GM21360 (cell line): ENCODE measurements around the gene CAMK2G.
"Not testable (repeated sequence)": the region's sequence is repeated elsewhere in the genome, so short reads cannot be mapped to it uniquely, and the experiment has no call there.

Source experiments
- ATAC-seq: cut with Tn5 transposase; IDR thresholded peaks from one replicate; pipeline ENCODE4 v1.9.1; 2021; ENCODE audit warnings: mild to moderate bottlenecking, moderate library complexity; ENCODE audit not compliant: unreplicated experiment

Gene CAMK2G

DNA sequence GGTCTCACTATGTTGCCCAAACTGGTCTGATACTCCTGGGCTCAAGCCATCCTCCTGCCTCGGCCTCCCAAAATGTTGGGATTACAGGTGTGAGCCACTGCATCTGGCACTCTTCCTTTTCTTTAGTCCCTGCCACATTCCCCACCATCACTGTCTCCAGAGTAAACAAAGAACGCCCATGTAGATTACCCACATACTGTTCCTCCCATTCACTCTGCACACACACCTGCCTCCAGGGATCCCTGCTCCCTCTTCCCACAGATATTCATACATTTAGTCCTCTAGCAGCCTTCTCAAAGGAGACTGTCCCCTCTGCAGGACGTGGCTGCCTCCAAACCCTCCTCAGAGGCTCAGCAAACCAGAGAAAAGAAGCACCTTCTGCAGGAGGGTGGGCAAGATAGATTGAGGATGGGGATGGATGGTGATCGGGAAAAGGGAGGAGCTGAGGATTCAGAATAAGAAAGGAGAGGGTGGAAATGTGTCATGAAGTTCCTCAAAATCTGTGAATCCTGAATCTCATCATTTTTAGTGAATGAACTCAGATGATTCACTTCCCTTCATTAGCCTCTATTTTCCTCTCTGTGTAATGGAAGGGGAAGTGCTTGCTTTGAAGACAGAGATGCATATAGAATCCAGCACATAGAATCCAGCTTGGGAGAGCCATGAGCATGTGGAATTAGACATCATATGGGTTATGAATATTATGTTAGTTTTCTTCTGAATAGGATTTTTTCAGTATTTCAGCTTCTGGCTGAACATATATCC is 31.1 kb upstream of the CAMK2G start:
- no peak for ATAC-seq

DNA sequence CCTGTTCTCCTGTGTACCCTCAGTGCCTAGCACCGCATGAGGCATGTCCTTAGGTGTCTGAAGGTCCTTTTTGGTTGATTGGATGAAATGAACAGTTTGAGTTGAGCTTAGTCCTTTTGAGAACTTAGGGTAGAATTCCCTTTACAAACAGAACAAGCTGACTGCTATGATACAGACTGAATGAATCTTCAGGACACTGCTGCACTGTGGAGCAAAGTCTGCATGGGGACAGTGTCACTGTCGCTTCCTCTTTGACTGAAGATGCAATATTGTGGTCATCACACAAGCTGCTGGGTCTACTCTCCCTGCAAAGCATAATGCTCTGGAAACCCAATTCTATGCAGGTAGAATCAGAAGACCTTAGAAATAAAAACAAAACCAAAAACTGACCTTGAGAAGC is 28.0 kb upstream of the CAMK2G start:
- no peak for ATAC-seq

DNA sequence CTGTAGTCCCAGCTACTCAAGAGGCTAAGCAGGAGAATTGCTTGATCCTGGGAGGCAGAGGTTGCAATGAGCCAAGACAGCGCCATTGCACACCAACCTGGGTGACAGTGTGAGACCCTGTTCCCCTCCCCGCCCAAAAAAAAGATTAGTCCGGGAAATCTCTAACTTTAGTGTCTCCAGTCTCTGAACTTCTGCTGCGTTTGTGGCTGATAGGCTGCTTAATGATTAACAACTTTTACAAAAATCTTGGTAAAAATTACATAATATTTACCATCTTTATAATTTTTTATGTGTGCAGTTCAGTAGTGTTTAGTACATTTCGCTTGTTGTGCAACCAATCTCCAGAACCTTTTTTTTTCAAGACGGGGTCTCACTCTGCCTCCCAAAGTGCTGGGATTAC is 26.9 kb upstream of the CAMK2G start:
- no peak for ATAC-seq

DNA sequence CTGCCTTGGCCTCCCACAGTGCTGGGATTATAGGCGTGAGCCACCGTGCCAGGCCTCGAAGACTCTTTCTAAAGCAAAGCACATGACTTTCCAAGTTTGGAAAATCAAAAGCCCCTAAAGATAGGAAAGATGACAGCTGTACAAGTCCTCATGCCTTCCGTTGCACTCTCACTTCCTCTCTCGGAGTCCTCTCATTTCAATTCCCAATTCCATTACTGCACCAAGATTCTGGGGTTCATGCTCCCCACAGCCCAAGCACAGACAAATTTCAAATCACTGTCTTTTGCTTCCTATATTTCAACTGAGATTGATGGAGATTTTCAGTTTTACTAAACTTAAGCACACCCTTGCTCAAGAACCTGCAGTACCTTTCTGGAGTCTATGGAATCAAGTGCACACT is 25.7 kb upstream of the CAMK2G start:
- ATAC-seq, result no peak

DNA sequence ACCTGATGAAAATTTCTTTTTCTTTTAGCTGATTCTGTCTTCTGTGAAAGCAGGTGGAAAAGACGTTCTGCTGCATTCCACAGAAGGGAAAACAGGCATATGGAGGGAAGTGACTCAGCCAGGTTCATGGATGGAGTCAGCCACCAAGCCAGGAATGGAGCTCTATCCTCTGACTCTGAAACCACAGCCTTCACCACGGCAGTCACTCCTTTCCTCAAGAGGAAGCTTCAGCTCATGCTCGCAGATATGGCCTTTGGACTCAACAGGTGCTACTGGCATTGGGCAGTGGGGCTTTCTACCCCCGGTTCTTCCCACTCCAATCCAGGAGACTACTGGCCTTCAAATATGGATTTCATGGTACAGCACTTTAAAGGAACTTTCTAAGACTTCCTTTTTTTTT is 25.1 kb upstream of the CAMK2G start:
- no peak for ATAC-seq

DNA sequence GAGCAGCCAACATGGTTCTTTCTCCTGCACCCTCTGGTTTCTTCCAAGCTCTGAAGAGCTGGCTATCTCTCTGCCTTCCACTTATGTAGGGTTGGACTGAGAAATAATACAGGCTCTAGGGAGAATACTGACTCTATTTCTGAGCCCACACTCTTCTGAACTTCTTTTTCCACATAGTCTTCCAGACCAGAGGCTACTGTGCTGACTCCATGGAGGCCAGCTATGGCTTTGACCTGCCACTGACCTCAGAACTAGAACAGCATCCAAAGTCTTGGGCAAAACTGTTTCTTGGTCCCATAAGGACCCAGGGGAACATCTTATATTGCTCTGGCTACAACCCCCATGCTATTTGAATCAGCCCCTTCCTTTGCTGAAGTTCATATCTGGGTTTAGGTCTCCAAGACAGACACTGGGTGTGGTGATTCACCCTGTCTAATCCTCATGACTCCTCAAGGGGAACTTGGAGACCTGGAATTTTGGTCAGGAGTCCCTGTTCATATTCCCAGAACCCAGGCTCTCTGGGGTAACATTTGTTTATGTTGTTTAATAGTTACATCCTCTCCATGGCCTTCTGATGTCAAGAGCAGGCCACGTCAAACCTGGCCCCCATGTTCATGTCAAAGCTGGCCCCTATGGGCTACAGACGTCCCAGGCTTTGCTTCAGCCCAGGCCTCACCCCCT is 24.5 kb upstream of the CAMK2G start:
- ATAC-seq, result no peak

DNA sequence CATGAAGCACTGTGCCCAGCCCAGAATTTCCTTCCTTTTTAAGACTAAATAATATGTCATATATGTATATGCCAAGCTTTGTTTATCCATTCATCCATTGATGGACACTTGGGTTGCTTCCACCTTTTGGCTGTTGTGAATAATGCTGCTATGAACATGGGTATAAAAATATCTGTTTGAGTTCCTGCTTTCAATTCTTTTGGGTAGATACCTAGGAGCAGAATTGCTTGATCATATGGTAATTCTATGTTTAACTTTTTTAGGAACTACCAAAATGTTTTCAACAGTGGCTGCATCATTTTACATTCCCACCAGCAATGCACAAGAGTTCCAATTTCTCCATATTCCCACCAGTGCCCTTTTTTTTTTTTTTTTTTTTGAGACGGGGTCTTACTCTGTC is 23.3 kb upstream of the CAMK2G start:
- no peak for ATAC-seq

DNA sequence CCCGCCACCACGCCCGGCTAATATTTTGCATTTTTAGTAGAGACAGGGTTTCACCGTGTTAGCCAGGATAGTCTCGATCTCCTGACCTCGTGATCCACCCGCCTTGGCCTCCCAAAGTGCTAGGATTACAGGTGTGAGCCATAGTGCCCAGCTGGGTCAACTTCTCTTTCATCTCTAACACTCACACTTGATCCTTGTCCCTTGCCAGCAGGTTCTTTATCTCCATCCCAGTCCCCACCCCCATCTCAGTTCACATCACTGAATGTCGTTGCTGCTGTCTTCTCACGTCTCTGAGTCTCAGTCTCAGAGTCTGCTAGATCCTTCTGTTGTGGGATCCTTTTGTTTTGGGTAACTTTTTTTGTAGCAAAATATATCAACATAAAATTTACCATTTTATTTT is 21.0 kb upstream of the CAMK2G start:
- ATAC-seq, result not testable (repeated sequence)

DNA sequence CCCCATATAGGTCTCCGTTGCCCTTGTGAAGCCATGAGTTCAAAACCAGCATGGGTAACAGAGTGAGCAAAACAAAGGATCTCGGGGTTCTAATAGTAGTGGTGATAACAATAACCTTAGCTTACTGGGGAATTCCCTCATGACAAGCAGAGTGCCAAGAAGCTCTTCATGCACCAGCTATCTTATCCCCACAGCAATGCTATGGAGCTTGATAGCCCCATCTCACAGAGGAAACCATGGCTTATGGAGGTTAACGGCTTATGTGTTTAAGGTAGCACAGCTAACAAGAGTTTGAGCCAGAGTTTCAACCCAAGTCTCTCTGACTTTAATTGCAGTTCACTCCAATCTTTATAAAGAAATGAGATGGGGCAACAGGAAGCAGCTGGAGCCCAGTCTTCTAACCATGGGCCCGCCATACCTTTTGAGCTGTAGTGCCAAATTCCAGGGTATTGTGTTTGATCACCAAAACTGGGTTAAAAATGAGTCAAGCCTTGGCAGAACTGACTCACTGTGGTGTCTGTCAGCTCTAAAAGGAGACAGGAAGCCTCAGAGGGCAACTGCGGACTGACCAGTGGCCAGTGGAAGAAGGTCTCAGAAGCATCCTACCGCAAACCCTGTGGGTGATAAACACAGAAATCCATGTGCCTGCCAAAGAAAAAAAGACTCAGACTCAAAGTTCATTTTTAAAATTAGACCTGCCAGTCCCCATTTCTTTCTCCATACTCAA is 20.1 kb upstream of the CAMK2G start:
- no peak for ATAC-seq

DNA sequence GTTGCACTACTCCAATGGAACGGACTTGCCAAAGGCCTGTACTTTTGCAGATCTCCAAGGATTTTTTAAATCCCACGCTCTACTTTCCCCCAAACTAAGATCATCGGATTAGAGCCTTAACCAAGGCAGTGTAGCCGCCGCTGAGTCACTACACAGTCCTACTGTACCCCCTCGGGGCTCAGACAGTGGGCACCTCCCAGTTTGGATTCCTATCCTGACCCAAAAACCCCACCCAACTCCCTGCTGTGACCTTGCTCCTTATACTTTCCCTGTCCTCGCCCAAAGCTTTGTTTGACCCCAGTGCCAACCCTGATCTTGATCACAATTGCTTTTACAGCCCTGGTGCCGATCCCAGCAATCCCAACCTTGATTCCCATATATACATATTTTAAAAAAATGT is 19.1 kb upstream of the CAMK2G start:
- no peak for ATAC-seq

DNA sequence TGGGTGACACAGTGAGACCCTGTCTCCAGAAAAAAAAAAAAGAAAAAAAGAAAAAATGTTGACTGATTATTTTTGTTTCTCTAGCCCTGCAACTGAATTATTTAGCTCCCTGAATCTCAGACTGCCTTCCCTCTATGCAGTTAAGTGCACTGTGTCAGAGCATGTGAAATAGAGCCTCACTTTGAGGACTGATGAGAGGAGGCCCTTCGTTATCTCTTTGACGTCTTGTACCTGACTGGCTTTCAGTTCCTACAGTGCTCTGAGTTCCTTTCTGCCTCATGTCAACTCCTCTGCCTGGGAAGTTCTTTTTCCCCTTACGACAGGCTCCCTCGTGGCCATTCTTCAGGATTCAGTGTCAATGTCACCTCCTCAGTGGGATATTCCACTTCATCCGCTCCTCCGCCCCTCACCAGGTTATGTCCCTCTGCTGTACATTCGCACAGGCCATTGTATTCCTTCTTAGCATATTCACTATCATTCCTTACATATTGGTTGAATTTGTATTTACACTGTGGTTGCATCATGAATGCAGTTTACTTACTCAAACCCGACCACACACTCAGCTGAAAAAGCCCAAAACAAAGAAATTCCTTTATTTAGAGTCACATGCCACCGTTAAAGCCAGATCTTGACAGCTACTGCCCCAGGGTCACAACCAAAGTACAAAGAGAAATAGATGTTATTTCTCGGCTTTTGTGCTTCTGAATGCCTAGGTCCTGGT is 18.1 kb upstream of the CAMK2G start:
- no peak for ATAC-seq

DNA sequence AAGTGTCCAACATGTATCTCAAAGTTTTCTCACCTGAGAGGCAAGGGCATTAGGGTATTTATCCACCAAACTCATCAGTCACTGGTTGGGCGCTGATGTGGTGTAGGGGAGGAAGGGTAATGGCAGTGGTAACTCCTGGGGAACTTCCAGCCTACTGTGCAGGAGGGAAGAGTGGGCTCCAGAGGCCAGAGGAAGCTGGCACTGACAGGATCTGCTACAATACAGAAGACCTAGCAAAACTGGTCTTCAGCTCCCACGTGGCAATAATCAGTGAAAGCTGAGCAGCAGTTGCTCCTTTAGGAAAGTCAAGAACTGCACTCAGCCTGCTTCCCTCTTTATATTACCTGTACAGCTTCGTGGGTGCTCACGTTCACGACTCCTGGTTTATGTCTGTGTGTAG is 17.2 kb upstream of the CAMK2G start:
- no peak for ATAC-seq

DNA sequence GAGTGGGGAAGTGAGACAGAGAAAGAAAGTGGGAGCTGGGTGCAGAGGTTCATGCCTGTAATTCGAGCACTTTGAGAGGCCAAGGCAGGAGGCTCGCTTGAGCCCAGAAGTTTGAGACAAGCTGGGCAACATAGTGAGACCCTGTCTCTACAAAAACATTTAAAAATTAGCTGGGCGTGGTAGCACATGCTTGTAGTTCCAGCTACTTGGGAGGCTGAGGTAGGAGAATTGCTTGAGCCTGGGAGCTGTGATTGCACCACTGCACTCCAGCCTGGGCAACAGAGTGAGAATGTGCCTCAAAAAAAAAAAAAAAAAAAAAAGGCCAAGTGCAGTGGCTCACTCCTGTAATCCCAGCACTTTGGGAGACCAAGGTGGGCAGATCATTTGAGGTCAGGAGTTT is 16.5 kb upstream of the CAMK2G start:
- not testable (repeated sequence) for ATAC-seq

DNA sequence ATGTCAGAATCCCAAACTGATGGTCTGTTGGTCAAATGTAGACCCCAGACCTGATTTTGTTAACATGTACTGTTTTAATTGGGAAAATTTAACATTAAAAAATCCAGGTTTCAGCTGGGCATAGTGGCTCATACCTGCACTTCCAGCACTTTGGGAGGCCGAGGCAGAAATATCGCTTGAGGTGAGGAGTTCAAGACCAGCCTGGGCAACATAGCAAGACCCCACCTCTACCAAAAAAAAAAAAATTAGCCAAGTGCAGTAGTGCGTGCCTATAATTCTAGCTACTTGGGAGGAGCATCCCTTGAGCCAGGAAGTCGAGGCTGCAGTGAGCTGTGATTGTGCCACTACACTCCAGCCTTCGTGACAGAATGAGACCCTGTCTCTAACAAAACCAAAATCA is 15.9 kb upstream of the CAMK2G start:
- no peak for ATAC-seq

DNA sequence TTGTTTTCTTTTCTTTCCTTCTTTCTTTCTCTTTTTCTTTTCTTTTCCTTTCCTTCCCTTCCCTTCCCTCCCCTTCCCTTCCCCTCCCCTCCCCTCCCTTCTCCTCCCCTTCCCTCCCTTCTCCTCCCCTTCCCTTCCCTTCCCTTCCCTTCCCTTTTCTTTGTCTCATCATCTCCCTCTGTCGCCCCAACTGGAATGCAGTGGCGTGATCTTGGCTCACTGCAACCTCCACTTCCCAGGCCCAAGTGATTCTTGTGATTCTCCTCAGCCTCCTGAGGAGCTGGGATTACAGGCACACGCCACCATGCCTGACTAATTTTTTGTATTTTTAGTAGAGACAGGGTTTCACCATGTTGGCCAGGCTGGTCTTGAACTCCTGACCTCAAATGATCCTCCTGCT is 15.1 kb upstream of the CAMK2G start:
- not testable (repeated sequence) for ATAC-seq

DNA sequence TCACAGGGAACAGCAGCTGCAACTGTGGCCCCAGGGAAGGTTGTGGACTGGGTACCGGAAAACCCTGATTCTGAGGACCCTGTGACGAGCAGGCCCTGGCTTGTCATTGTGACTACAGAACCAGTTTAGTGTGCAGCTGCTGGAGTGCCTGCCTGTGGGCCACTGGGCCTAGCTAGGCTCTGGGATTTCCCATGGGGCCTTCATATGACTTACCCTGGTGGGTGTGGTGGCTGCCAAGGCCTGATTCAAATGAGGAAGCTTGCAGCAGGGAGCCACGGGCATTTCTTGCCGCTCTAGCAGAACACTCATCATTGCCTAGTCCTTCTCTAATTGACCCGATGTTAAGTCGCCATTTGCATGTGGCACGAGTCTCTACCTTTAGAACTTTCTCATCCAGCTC is 14.7 kb upstream of the CAMK2G start:
- ATAC-seq, result no peak

DNA sequence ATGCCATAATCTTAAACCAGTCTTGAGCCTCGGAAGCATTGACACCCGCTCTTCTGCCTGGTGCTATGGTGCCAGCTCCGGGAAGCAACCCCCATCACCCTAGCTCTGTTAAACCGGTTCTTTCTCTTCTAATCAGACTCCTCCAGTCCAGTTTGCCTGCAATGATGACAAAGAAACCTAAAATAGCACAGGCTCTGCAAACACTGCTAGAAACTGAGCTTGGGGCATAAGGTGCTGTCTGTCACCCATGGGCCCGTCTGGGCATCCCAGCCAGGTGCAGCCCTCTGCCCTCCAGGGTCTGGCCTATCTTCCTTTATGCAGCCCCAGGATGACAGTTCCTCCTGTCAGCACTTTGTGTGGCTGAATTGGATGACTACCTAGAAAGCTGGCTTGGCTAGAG is 14.2 kb upstream of the CAMK2G start:
- ATAC-seq, result no peak

DNA sequence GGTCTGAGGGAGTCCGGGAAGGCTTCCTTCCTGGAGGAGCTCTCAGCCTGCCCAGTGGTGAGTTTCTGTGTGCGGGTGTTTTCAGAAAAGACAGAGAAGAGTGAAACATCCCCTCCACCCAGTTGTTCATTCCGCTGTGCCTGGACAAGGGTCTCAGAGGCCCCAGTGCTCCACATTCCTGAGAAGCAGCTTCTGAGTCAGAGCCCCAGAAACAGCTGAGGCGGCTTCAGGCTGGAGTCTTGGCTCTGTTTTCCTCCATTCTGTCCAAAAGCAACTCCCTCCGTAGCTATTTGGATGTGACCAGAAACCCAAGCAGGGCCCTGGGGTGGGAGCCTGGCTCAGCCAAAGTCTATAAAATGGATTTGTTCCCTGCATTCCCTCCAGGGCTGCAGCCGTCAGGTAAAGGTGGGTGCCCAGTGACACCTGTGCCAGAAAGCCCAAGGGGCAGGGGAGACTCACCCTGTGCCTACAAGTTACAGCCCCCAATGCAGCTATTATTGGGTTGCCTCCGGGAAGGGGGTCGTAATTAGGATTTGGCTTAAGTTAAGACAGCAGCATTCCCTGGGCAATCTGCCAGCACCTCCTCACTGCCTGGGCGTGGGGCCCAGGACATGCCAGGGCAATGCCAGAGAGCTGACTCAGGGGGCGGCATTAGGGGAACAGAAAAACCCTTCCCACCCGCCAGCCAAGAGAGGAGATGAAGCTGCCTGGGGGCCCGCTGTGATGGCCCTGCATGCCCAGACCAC is 13.1 kb upstream of the CAMK2G start:
- no peak for ATAC-seq

DNA sequence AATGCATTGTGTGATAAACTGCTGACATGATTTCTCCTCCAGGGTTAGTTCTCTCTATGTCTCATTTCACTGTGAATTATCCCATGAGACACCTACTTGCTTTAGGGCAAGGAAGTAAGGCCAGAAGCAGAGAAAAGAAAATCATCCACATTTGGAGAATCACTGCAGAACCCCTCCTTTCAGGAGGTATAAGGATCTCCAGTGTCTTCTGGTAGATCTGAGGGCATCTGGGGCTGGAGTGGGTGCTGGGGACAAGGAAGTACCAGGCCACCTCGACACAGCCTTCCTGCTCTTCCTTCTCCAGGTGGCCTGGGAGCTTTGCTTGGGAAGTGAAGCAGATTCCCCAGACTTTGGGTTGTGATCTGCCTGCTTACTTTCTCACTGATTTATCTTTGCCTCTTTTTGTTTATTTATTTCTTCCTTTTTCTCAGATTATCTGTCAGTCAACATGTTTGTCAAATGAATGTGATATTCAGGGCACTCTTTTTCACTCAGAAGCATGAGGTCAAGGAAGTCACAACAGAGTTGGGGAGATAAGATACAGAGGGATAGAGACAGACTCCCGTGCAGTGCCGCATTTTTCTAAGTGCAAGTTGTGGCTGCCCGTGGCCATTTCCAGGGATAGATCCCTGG is 12.4 kb upstream of the CAMK2G start:
- ATAC-seq, result no peak

DNA sequence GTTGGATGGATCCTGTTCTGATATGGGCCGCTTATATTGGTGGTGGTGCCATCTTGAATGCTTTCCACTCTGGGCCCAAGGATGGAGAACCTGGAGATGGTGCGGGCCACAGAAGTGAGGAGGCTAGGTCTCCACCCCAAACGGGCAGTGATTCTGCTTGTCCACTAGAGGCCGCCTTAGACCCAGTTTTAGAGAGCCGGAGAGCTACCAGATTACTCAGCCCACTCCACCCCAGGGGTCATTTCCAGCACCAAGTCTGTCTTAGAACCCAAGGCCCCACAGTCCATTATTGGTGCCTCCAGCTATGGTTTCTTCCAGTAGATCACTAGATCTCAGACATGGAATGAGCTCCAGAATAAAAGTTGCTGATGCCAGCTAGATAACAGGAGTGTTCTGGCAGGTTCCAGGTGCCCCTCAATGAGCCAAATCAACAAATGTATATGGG is 11.8 kb upstream of the CAMK2G start:
- no peak for ATAC-seq
